Neuronal stem cell (in vitro differentiated cells): ENCODE results near the gene SUPT5H.
"Not testable (repeated sequence)": the region's sequence is repeated elsewhere in the genome, so short reads cannot be mapped to it uniquely, and the experiment has no call there.

Experiments used
- DNase-seq: peaks from one replicate; pipeline ENCODE4 v3.0.0-alpha.2; 2013; ENCODE audit warnings: low spot score
- H2AFZ ChIP-seq: one replicate; pipeline ENCODE4 v1.6.1; 2013; ENCODE audit warnings: mild to moderate bottlenecking, low read length, inconsistent platforms
- H2AK5ac ChIP-seq: 2 replicates; pipeline ENCODE4 v1.6.1; 2013; ENCODE audit warnings: low read depth, mild to moderate bottlenecking, inconsistent platforms, low read length, moderate library complexity, mixed read lengths
- H2BK120ac ChIP-seq: 2 replicates; pipeline ENCODE4 v1.6.1; 2013; ENCODE audit warnings: low read depth, mild to moderate bottlenecking, inconsistent platforms, low read length, moderate library complexity, mixed read lengths
- H2BK12ac ChIP-seq: one replicate; pipeline ENCODE4 v1.6.1; 2013; ENCODE audit warnings: low read length, inconsistent platforms
- H2BK15ac ChIP-seq: 2 replicates; pipeline ENCODE4 v1.6.1; 2013; ENCODE audit warnings: mild to moderate bottlenecking, low read length, inconsistent platforms, mixed read lengths
- H2BK5ac ChIP-seq: one replicate; pipeline ENCODE4 v1.6.1; 2013; ENCODE audit warnings: inconsistent platforms, mild to moderate bottlenecking, low read length, moderate library complexity
- H3K14ac ChIP-seq: one replicate; pipeline ENCODE4 v1.6.1; 2013; ENCODE audit warnings: low read length, inconsistent platforms
- H3K18ac ChIP-seq: 2 replicates; pipeline ENCODE4 v1.6.1; 2013; ENCODE audit warnings: low read length, inconsistent platforms
- H3K23ac ChIP-seq: 2 replicates; pipeline ENCODE4 v1.6.1; 2013; ENCODE audit warnings: low read depth, mild to moderate bottlenecking, mixed read lengths, low read length, inconsistent platforms; ENCODE audit not compliant: poor library complexity
- H3K27ac ChIP-seq: replicated peaks from 3 replicates; pipeline ENCODE4 v1.5.1; 2013; ENCODE audit warnings: low read length, inconsistent platforms
- H3K27me3 ChIP-seq, 3 experiments: 2 replicates each; pipeline ENCODE4 v1.6.1; 2013; ENCODE audit warnings: low read length in 3 of 3, mild to moderate bottlenecking in 2 of 3, inconsistent platforms in 1 of 3, low read depth in 1 of 3, mixed read lengths in 1 of 3, moderate library complexity in 1 of 3; ENCODE audit not compliant: control insufficient read depth in 3 of 3, insufficient read depth in 3 of 3
- H3K36me3 ChIP-seq, 2 donors: replicated peaks in 1 of 2; 2 replicates each; pipeline ENCODE4 v1.6.1; 2013; ENCODE audit warnings: low read length in 2 of 2; ENCODE audit not compliant: control insufficient read depth in 2 of 2, insufficient read depth in 2 of 2
- H3K4ac ChIP-seq: 2 replicates; pipeline ENCODE4 v1.6.1; 2013; ENCODE audit warnings: inconsistent platforms, mild to moderate bottlenecking, low read length, moderate library complexity
- H3K4me1 ChIP-seq, 2 donors: 1 replicate in 1 of 2; 2 replicates in 1 of 2; pipeline ENCODE4 v1.6.1; 2013; ENCODE audit warnings: low read length in 2 of 2, low read depth in 1 of 2; ENCODE audit not compliant: control insufficient read depth in 2 of 2, insufficient read depth in 1 of 2
- H3K4me2 ChIP-seq: one replicate; pipeline ENCODE4 v1.6.1; 2013; ENCODE audit warnings: mild to moderate bottlenecking, low read length, inconsistent platforms; ENCODE audit not compliant: insufficient read depth, poor library complexity, severe bottlenecking
- H3K4me3 ChIP-seq, 2 donors: 2 replicates each; pipeline ENCODE4 v1.5.1; 2013; ENCODE audit warnings: low read length in 2 of 2, mild to moderate bottlenecking in 2 of 2, inconsistent platforms in 1 of 2, moderate library complexity in 1 of 2
- H3K79me1 ChIP-seq: one replicate; pipeline ENCODE4 v1.6.1; 2013; ENCODE audit warnings: low read depth, mild to moderate bottlenecking, inconsistent platforms, low read length, moderate library complexity
- H3K9ac ChIP-seq: one replicate; pipeline ENCODE4 v1.6.1; 2013; ENCODE audit warnings: mild to moderate bottlenecking, low read depth, low read length, inconsistent platforms; ENCODE audit not compliant: poor library complexity
- H3K9me3 ChIP-seq, 2 donors: replicated peaks in 1 of 2; 2 replicates each; pipeline versions ENCODE3 to v1.6.1; 2013; ENCODE audit warnings: low read length in 2 of 2, mild to moderate bottlenecking in 2 of 2, inconsistent platforms in 1 of 2, low read depth in 1 of 2, mixed read lengths in 1 of 2, moderate library complexity in 1 of 2; ENCODE audit not compliant: control insufficient read depth in 2 of 2, insufficient read depth in 1 of 2
- H4K8ac ChIP-seq: one replicate; pipeline ENCODE4 v1.6.1; 2013; ENCODE audit warnings: low read depth, mild to moderate bottlenecking, inconsistent platforms, low read length, moderate library complexity
- H4K91ac ChIP-seq: one replicate; pipeline ENCODE4 v1.6.1; 2013; ENCODE audit warnings: low read length, low read depth, mild to moderate bottlenecking, inconsistent platforms; ENCODE audit not compliant: poor library complexity
- WGBS, 2 donors: extraction: QIAGEN DNeasy Blood & Tissue Kit; methylation state at CpG; one replicate each; pipeline ENCODE4 v1.1.7; 2013; ENCODE audit warnings: missing lambda C conversion rate in 2 of 2, mixed read lengths in 1 of 2; ENCODE audit not compliant: insufficient read length in 2 of 2, insufficient replicate concordance in 1 of 2; ENCODE audit errors: extremely low coverage in 2 of 2; 5-methylcytosine and 5-hydroxymethylcytosine counted together

SUPT5H gene

GRCh38 chr19:39474139-39474620 is 28.8 kb downstream of the SUPT5H start:
- no peak overlapping the region for H2BK120ac ChIP-seq
- WGBS, 2 donors: no CpG with 5 or more reads among the region's 9 CpGs
- no peaks in the 10 kb centered on the region for H3K27me3 ChIP-seq
- peak overlapping the region; percentile 60 for H2BK5ac ChIP-seq
- H2BK12ac ChIP-seq: no peak overlapping the region
- peak overlapping the region; percentile 53 for H4K91ac ChIP-seq
- H3K27ac ChIP-seq: no peak overlapping the region
- H2AFZ ChIP-seq: no peak overlapping the region
- no peak overlapping the region for H3K4ac ChIP-seq
- peaks cover 4% of the 10 kb centered on the region for H3K79me1 ChIP-seq
- peak overlapping the region; percentile 21 for H3K9ac ChIP-seq
- peak overlapping the region in 1 of 2 donors; percentile 13 for H3K4me3 ChIP-seq
- no peak overlapping the region for H3K4me2 ChIP-seq
- H3K14ac ChIP-seq: peak overlapping the region; percentile 21
- no peak overlapping the region for H2BK15ac ChIP-seq
- H3K4me1 ChIP-seq: no peaks in the 10 kb centered on the region
- H3K36me3 ChIP-seq: peaks cover 65 to 78% of the 10 kb centered on the region in 2 donors
- H2AK5ac ChIP-seq: peak overlapping the region; percentile 60
- DNase-seq: peak; percentile 45
- H3K18ac ChIP-seq: no peak overlapping the region
- H3K9me3 ChIP-seq: peaks cover 0 to 3% of the 10 kb centered on the region in 2 donors
- no peak overlapping the region for H4K8ac ChIP-seq
- no peak overlapping the region for H3K23ac ChIP-seq

- no peak overlapping the region for H3K23ac ChIP-seq
- H3K4me2 ChIP-seq: no peak overlapping the region
- no peak overlapping the region for H3K4ac ChIP-seq
- no peak overlapping the region for H3K9ac ChIP-seq
- H2BK15ac ChIP-seq: no peak overlapping the region
- H2AK5ac ChIP-seq: no peak overlapping the region
- H2BK12ac ChIP-seq: no peak overlapping the region
- peaks cover 52 to 62% of the 10 kb centered on the region in 2 donors for H3K36me3 ChIP-seq
- H4K8ac ChIP-seq: no peak overlapping the region
- DNase-seq: no peak
- peaks cover 4% of the 10 kb centered on the region for H3K79me1 ChIP-seq
- no peak overlapping the region for H2BK5ac ChIP-seq
- H3K18ac ChIP-seq: no peak overlapping the region
- WGBS, 2 donors: no CpG with 5 or more reads among the region's 2 CpGs
- no peak overlapping the region for H3K14ac ChIP-seq
- H4K91ac ChIP-seq: no peak overlapping the region
- H3K27ac ChIP-seq: no peak overlapping the region
- H3K4me3 ChIP-seq: no peak overlapping the region
- peaks cover 3% of the 10 kb centered on the region in 2 donors for H3K4me1 ChIP-seq
- no peak overlapping the region for H2AFZ ChIP-seq
- H3K27me3 ChIP-seq: no peaks in the 10 kb centered on the region
- H3K9me3 ChIP-seq: peaks cover 0 to 3% of the 10 kb centered on the region in 2 donors
- H2BK120ac ChIP-seq: no peak overlapping the region
Observed at GRCh38 chr19:39475748-39476147, 30.4 kb downstream of the SUPT5H start.

GRCh38 chr19:39479319-39479801 is 34.0 kb downstream of the SUPT5H start:
- Histone ChIP-seq H3K4me1 (peaks cover 10 to 12% of the 10 kb centered on the region in 2 donors), H3K36me3 (peaks cover 27 to 44% of the 10 kb centered on the region in 2 donors)
- not testable (repeated sequence) for H2AFZ ChIP-seq, H4K8ac ChIP-seq, H2AK5ac ChIP-seq, H3K23ac ChIP-seq, H4K91ac ChIP-seq, H3K9me3 ChIP-seq, H3K79me1 ChIP-seq, H2BK5ac ChIP-seq, H3K4me3 ChIP-seq, H3K9ac ChIP-seq, H3K4ac ChIP-seq, H3K18ac ChIP-seq, H3K4me2 ChIP-seq, H2BK120ac ChIP-seq, H3K27ac ChIP-seq, H2BK15ac ChIP-seq, H2BK12ac ChIP-seq, H3K14ac ChIP-seq, DNase-seq, H3K27me3 ChIP-seq
- WGBS, 2 donors: no CpG with 5 or more reads among the region's 11 CpGs

- Histone ChIP-seq H3K27me3 (no peaks in the 10 kb centered on the region), H2BK120ac (no peak overlapping the region), H3K27ac (no peak overlapping the region), H3K4me2 (no peak overlapping the region), H2BK15ac (no peak overlapping the region), H3K9me3 (no peaks in the 10 kb centered on the region), H4K91ac (no peak overlapping the region), H3K23ac (no peak overlapping the region), H3K14ac (no peak overlapping the region), H2AK5ac (no peak overlapping the region), H2AFZ (peak overlapping the region; percentile 96), H3K9ac (no peak overlapping the region), H3K18ac (no peak overlapping the region), H3K4me1 (peaks cover 10 to 12% of the 10 kb centered on the region in 2 donors), H4K8ac (no peak overlapping the region), H2BK12ac (no peak overlapping the region), H3K36me3 (peaks cover 23 to 43% of the 10 kb centered on the region in 2 donors), H3K4me3 (peak overlapping the region in 1 of 2 donors; percentile 100), H2BK5ac (no peak overlapping the region), H3K4ac (no peak overlapping the region), H3K79me1 (peaks cover 10% of the 10 kb centered on the region)
- no peak for DNase-seq
- no CpG with 5 or more reads among the region's 10 CpGs for WGBS, 2 donors
Observed at GRCh38 chr19:39479916-39480315, 34.5 kb downstream of the SUPT5H start.
